ENCODE measurements around the gene P3H2.
"Not testable (repeated sequence)": the region's sequence is repeated elsewhere in the genome, so short reads cannot be mapped to it uniquely, and the experiment has no call there.

DNA sequence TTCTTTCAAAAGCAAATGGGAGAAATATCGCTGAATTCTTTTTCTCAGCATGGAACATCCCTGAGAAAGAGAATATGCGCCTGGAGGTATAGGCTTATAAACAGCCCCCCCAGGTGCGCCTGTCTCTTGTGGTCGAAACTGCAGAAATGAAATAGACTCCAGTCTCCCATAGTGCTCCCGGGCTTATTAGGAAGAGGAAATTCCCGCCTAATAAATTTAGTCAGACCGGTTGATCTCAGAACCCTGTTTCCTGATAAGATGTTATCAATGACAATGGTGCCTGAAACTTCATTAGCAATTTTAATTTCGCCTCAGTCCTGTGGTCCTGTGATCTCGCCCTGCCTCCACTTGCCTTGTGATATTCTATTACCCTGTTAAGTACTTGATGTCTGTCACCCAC lies 41.3 kb upstream of the P3H2 start:
- not testable (repeated sequence) for TF ChIP-seq POLR2AphosphoS5 (IDR thresholded peaks at IDR 0.05; ENCODE audit: borderline replicate concordance, low read depth, low read length); EZH2 (IDR thresholded peaks at IDR 0.05); FOXP2 (optimal IDR thresholded peaks at IDR 0.05; ENCODE audit: control extremely low read depth, extremely low read length, insufficient read depth)
